OCI-LY3 (cell line): ENCODE data around the gene ZBTB22.
"Not testable (repeated sequence)": the region's sequence is repeated elsewhere in the genome, so short reads cannot be mapped to it uniquely, and the experiment has no call there.

ENCODE experiments used
- H2AFZ ChIP-seq: fragments of 200-600, 300-600 bp; shearing (Covaris generic); 2 replicates; pipeline ENCODE4 v1.6.0; 2014; ENCODE audit warnings: antibody characterized with exemption, low read depth, low read length
- H3K27ac ChIP-seq: fragments of 200-600, 300-600 bp; sonication (generic); 2 replicates; pipeline ENCODE4 v1.5.1; 2014; ENCODE audit warnings: mild to moderate bottlenecking, low read length, moderate library complexity, mixed read lengths
- H3K27me3 ChIP-seq: fragments of 200-600, 300-600 bp; sonication (generic); 2 replicates; pipeline ENCODE4 v1.6.1; 2014; ENCODE audit warnings: low read depth, low read length, mixed read lengths
- H3K36me3 ChIP-seq: fragments of 200-600, 300-600 bp; sonication (generic); replicated peaks from 2 replicates; pipeline ENCODE3; 2014; ENCODE audit warnings: low read depth, low read length, mixed read lengths
- H3K4me1 ChIP-seq: fragments of 300-600, 200-600 bp; sonication (generic); 2 replicates; pipeline ENCODE4 v1.6.1; 2014; ENCODE audit warnings: low read length, mixed read lengths
- H3K4me2 ChIP-seq: fragments of 200-600, 300-600 bp; sonication (generic); 2 replicates; pipeline ENCODE4 v1.6.1; 2014; ENCODE audit warnings: low read length, mixed read lengths
- H3K4me3 ChIP-seq: fragments of 300-600, 200-600 bp; sonication (generic); 2 replicates; pipeline ENCODE4 v1.5.1; 2014; ENCODE audit warnings: antibody characterized with exemption, mild to moderate bottlenecking, low read length, moderate library complexity
- H3K79me2 ChIP-seq: fragments of 300-600, 200-600 bp; shearing (Covaris generic); 2 replicates; pipeline ENCODE4 v1.6.1; 2014; ENCODE audit warnings: mild to moderate bottlenecking, low read length, mixed read lengths
- H3K9ac ChIP-seq: fragments of 300-600, 200-600 bp; shearing (Covaris generic); 2 replicates; pipeline ENCODE4 v1.6.0; 2014; ENCODE audit warnings: mild to moderate bottlenecking, low read length, moderate library complexity
- H3K9me3 ChIP-seq: fragments of 200-600, 300-600 bp; shearing (Covaris generic); 2 replicates; pipeline ENCODE4 v1.6.1; 2014; ENCODE audit warnings: low read length, mixed read lengths; ENCODE audit not compliant: insufficient read depth
- H4K20me1 ChIP-seq: fragments of 200-600, 300-600 bp; sonication (generic); 2 replicates; pipeline ENCODE4 v1.6.1; 2016; ENCODE audit warnings: low read length, mixed read lengths; ENCODE audit not compliant: insufficient read depth
- EZH2phosphoT487 ChIP-seq: fragments of 200-600 bp; shearing (Covaris generic); IDR thresholded peaks from 2 replicates; pipeline ENCODE4 v1.6.1; 2018; ENCODE audit warnings: antibody characterized with exemption, mixed run types, low read depth
- TF ChIP-seq, protein P1 (sequence below): fragments of 200-600, 300-600 bp; sonication (generic); IDR thresholded peaks from 2 replicates; pipeline ENCODE4 v1.5.1; 2014; ENCODE audit warnings: antibody characterized with exemption, low read length, low read depth

ZBTB22 gene

GRCh38 chr6:33288141-33288920 lies 29.2 kb downstream of the ZBTB22 start:
- Histone ChIP-seq H3K9ac (peak overlapping the region; percentile 89), H3K4me3 (peak overlapping the region; percentile 98), H3K27ac (no peak overlapping the region), H3K4me2 (peak overlapping the region; percentile 97), H3K36me3 (peaks cover 9% of the 10 kb centered on the region), H3K27me3 (no peaks in the 10 kb centered on the region), H3K79me2 (peaks cover 28% of the 10 kb centered on the region), H3K4me1 (peaks cover 12% of the 10 kb centered on the region), H3K9me3 (no peaks in the 10 kb centered on the region), H4K20me1 (no peaks in the 10 kb centered on the region), H2AFZ (peak overlapping the region; percentile 70; the same call in 1 of the 2 replicates)
- TF ChIP-seq EZH2phosphoT487: no peak
- TF ChIP-seq, protein P1, sequence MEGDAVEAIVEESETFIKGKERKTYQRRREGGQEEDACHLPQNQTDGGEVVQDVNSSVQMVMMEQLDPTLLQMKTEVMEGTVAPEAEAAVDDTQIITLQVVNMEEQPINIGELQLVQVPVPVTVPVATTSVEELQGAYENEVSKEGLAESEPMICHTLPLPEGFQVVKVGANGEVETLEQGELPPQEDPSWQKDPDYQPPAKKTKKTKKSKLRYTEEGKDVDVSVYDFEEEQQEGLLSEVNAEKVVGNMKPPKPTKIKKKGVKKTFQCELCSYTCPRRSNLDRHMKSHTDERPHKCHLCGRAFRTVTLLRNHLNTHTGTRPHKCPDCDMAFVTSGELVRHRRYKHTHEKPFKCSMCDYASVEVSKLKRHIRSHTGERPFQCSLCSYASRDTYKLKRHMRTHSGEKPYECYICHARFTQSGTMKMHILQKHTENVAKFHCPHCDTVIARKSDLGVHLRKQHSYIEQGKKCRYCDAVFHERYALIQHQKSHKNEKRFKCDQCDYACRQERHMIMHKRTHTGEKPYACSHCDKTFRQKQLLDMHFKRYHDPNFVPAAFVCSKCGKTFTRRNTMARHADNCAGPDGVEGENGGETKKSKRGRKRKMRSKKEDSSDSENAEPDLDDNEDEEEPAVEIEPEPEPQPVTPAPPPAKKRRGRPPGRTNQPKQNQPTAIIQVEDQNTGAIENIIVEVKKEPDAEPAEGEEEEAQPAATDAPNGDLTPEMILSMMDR: no peak

DNA sequence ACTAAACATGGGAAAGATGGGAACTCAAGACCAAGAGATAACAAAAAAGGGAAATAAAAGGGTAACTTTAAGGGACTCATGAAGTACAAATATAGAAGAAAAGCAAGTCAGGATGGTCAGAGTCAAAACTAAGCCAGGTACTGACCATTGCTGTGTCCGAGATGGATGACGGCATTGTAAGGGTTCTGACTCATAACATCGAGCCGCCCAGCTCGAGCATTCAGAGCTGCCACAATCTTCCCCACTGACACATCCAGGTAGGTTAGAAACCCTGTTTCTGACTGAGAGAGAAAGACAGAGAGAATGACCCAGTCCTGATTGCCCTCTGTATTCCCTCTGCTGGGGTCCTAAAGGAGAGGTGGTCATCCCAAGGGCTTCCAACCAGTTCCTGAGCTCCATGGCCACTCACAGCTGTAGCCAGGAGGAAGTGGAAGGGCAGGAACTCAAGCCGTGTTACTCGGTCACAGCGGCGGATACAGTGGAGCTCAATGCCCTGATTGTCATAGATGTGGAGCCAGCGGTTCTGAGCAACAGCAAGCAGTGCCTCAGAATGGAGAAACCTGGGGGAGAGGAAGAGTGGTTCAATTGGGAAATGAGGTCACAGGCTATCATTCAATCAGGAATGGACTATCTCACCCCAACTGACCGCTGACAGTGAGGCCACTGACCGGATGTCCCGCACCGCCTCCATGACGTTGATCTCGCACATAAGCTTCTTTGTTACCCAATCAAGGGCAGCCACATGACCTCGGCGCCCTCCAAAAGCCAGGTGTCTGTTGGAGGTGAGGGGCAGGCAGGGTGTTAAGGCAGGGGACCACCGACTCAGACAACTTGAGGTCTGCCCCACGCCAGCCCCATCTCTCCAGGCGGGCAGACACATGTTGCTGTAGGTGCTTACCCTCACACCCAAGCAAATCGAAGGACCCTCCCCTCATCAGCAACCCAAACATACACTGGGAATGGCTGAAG lies 30.3 kb downstream of the ZBTB22 start:
- no peak overlapping the region for H3K9ac ChIP-seq
- peaks cover 28% of the 10 kb centered on the region for H3K79me2 ChIP-seq
- no peaks in the 10 kb centered on the region for H4K20me1 ChIP-seq
- no peak overlapping the region for H3K4me3 ChIP-seq
- TF ChIP-seq, protein P1: no peak
- no peak for TF ChIP-seq EZH2phosphoT487
- H3K36me3 ChIP-seq: peaks cover 5% of the 10 kb centered on the region
- no peaks in the 10 kb centered on the region for H3K9me3 ChIP-seq
- H2AFZ ChIP-seq: no peak overlapping the region
- no peak overlapping the region for H3K4me2 ChIP-seq
- no peak overlapping the region for H3K27ac ChIP-seq
- peaks cover 12% of the 10 kb centered on the region for H3K4me1 ChIP-seq
- no peaks in the 10 kb centered on the region for H3K27me3 ChIP-seq

- H3K27ac ChIP-seq, H3K9me3 ChIP-seq, H4K20me1 ChIP-seq, H3K4me1 ChIP-seq, H3K4me2 ChIP-seq, H3K4me3 ChIP-seq, H3K36me3 ChIP-seq, H3K9ac ChIP-seq, H3K27me3 ChIP-seq, H2AFZ ChIP-seq: not testable (repeated sequence)
- H3K79me2 ChIP-seq: peaks cover 19% of the 10 kb centered on the region
These were observed 32.3 kb downstream of the ZBTB22 start for GRCh38 chr6:33285214-33285613.

GRCh38 chr6:33280539-33280938 lies 37.0 kb downstream of the ZBTB22 start:
- Histone ChIP-seq H3K9me3 (no peaks in the 10 kb centered on the region), H3K9ac (no peak overlapping the region), H4K20me1 (peaks cover 12% of the 10 kb centered on the region), H3K36me3 (peaks cover 12% of the 10 kb centered on the region), H3K27ac (no peak overlapping the region), H3K4me3 (no peak overlapping the region), H3K27me3 (no peaks in the 10 kb centered on the region), H2AFZ (no peak overlapping the region), H3K79me2 (peaks cover 4% of the 10 kb centered on the region), H3K4me2 (no peak overlapping the region), H3K4me1 (peaks cover 20% of the 10 kb centered on the region)
- no peak for TF ChIP-seq EZH2phosphoT487
- TF ChIP-seq, protein P1: no peak
